Testis (tissue), 2 donors: ENCODE data around the gene HCFC1R1.

Experiments used
- CTCF ChIP-seq, 3 experiments: fragments of 450-650 bp in 2 of 3; fragments of 200-600 bp in 1 of 3; sonication (generic) in 1 of 3; IDR thresholded peaks; one replicate each; pipeline ENCODE4 v1.5.1; 2016 to 2019; ENCODE audit warnings: antibody characterized with exemption in 3 of 3, mild to moderate bottlenecking in 2 of 3, moderate library complexity in 1 of 3
- POLR2A ChIP-seq: fragments of 450-650 bp; IDR thresholded peaks from one replicate; pipeline ENCODE4 v1.6.1; 2017; ENCODE audit warnings: antibody characterized with exemption, mild to moderate bottlenecking, moderate library complexity

GRCh38 chr16:3020604-3021448 is 2.9 kb downstream of the HCFC1R1 start:
- TF ChIP-seq POLR2A (no peak), CTCF (IDR thresholded peaks at IDR 0.05) (no peak)
